OCI-LY1 (cell line): ENCODE measurements around the gene PRDM13.
"Not testable (repeated sequence)": the region's sequence is repeated elsewhere in the genome, so short reads cannot be mapped to it uniquely, and the experiment has no call there.

Experiments
- H2AFZ ChIP-seq: fragments of 200-600 bp; sonication (generic), shearing (Covaris generic); 2 replicates; pipeline ENCODE4 v1.6.0; 2014; ENCODE audit warnings: antibody characterized with exemption, mild to moderate bottlenecking, low read length
- H3F3A ChIP-seq: fragments of 200-600 bp; sonication (generic), shearing (Covaris generic); 2 replicates; pipeline ENCODE4 v1.6.0; 2014; ENCODE audit warnings: mild to moderate bottlenecking, antibody characterized with exemption, low read length, moderate library complexity; ENCODE audit not compliant: insufficient read depth
- H3K27ac ChIP-seq: fragments of 200-600 bp; sonication (generic); 2 replicates; pipeline ENCODE4 v1.5.1; 2014; ENCODE audit warnings: low read length, mixed run types, mild to moderate bottlenecking, low read depth; ENCODE audit not compliant: poor library complexity, severe bottlenecking
- H3K27me3 ChIP-seq: fragments of 200-600 bp; sonication (generic); 2 replicates; pipeline ENCODE4 v1.6.0; 2014; ENCODE audit warnings: antibody characterized with exemption, mild to moderate bottlenecking, low read length, moderate library complexity; ENCODE audit not compliant: insufficient read depth
- H3K36me3 ChIP-seq: fragments of 200-600 bp; sonication (generic); 2 replicates; pipeline ENCODE4 v1.6.1; 2014; ENCODE audit warnings: mild to moderate bottlenecking, antibody characterized with exemption, low read length, moderate library complexity, mixed read lengths; ENCODE audit not compliant: insufficient read depth
- H3K4me1 ChIP-seq: fragments of 200-600 bp; sonication (generic); 2 replicates; pipeline ENCODE4 v1.5.1; 2014; ENCODE audit warnings: mild to moderate bottlenecking, low read length, moderate library complexity; ENCODE audit not compliant: insufficient read depth, severe bottlenecking
- H3K4me2 ChIP-seq: fragments of 200-600 bp; sonication (generic), shearing (Covaris generic); 2 replicates; pipeline ENCODE4 v1.6.1; 2014; ENCODE audit warnings: low read length
- H3K4me3 ChIP-seq: fragments of 200-600 bp; sonication (generic); 2 replicates; pipeline ENCODE4 v1.5.1; 2014; ENCODE audit warnings: low read length, low read depth, mild to moderate bottlenecking, mixed read lengths; ENCODE audit not compliant: poor library complexity, severe bottlenecking
- H3K79me2 ChIP-seq: fragments of 200-600 bp; shearing (Covaris generic); 2 replicates; pipeline ENCODE4 v1.6.1; 2016; ENCODE audit warnings: mixed run types, low read length, mixed read lengths; ENCODE audit not compliant: insufficient read depth
- H3K9ac ChIP-seq: fragments of 200-600 bp; sonication (generic), shearing (Covaris generic); 2 replicates; pipeline ENCODE4 v1.6.1; 2014; ENCODE audit warnings: mild to moderate bottlenecking, low read length, mixed read lengths
- H3K9me2 ChIP-seq: fragments of 200-600 bp; sonication (generic), shearing (Covaris generic); 2 replicates; pipeline ENCODE4 v1.6.1; 2014; ENCODE audit warnings: low read depth, mild to moderate bottlenecking, low read length, mixed read lengths
- H3K9me3 ChIP-seq: fragments of 200-600 bp; shearing (Covaris generic); 2 replicates; pipeline ENCODE4 v1.6.1; 2014; ENCODE audit warnings: low read length, mixed read lengths
- H4K20me1 ChIP-seq: fragments of 200-600 bp; sonication (generic), shearing (Covaris generic); 2 replicates; pipeline ENCODE4 v1.6.0; 2016; ENCODE audit warnings: mild to moderate bottlenecking, low read length; ENCODE audit not compliant: insufficient read depth
- CTCF ChIP-seq: fragments of 200-600 bp; sonication (generic), shearing (Covaris generic); IDR thresholded peaks from 2 replicates; pipeline ENCODE4 v1.5.1; 2017; ENCODE audit warnings: mild to moderate bottlenecking, antibody characterized with exemption, low read length, moderate library complexity, mixed read lengths
- EZH2 ChIP-seq: fragments of 200-600 bp; sonication (generic), shearing (Covaris generic); IDR thresholded peaks from 2 replicates; pipeline ENCODE4 v1.8.0; 2017; ENCODE audit warnings: borderline replicate concordance, mixed run types, mild to moderate bottlenecking, antibody characterized with exemption, low read length, moderate library complexity, mixed read lengths

Gene PRDM13

GRCh38 chr6:99590728-99591672 is 15.6 kb upstream of the PRDM13 start:
- no peak overlapping the region for H3K4me2 ChIP-seq
- H3F3A ChIP-seq, result no peaks in the 10 kb centered on the region
- no peak overlapping the region for H3K4me3 ChIP-seq
- no peak overlapping the region for H3K9ac ChIP-seq
- no peak overlapping the region for H2AFZ ChIP-seq
- H3K36me3 ChIP-seq, result no peaks in the 10 kb centered on the region
- TF ChIP-seq CTCF, result no peak
- TF ChIP-seq EZH2, result no peak
- no peaks in the 10 kb centered on the region for H3K4me1 ChIP-seq
- H3K9me3 ChIP-seq, result no peaks in the 10 kb centered on the region
- no peaks in the 10 kb centered on the region for H3K79me2 ChIP-seq
- no peak overlapping the region for H3K27ac ChIP-seq
- no peaks in the 10 kb centered on the region for H4K20me1 ChIP-seq
- H3K9me2 ChIP-seq, result no peaks in the 10 kb centered on the region
- H3K27me3 ChIP-seq, result peaks cover 5% of the 10 kb centered on the region; the same call in 1 of the 2 replicates

DNA sequence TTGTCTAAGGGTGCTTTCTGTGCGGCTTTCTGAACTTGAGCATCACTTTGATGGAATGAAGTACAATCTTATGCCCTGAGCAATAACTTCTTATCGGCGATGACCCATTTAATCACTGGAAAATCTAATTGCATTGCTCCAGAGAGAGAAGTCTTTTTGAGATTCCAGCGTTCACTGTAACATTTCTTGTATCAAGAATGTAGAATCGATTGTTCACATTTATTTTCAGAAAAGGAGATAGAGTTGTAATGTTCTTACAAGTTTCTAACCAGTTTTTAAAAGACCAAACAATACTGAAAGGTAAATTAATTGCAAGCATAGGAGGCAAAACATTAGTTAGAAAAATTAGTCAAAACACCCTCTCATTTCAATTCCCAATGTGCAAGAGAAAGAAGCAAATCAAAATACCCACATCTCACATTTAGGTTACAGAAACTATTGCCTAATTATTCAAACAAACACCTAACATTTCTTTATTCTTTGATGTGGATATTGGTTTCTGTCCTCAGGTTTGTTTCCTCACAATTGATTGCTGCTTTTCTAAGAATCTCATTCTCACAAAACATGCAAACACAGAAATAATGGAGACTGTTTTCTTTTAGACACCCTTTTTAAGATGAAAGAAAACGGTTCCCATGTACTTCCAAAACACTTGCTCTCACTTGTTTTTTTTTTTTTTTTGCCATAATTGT is 14.8 kb upstream of the PRDM13 start:
- Histone ChIP-seq H3K27me3 (peaks cover 9% of the 10 kb centered on the region; the same call in 1 of the 2 replicates), H3K9ac (no peak overlapping the region), H4K20me1 (no peaks in the 10 kb centered on the region), H3F3A (no peaks in the 10 kb centered on the region), H3K36me3 (no peaks in the 10 kb centered on the region), H2AFZ (no peak overlapping the region), H3K4me1 (no peaks in the 10 kb centered on the region), H3K79me2 (no peaks in the 10 kb centered on the region), H3K9me2 (no peaks in the 10 kb centered on the region), H3K4me3 (no peak overlapping the region), H3K9me3 (no peaks in the 10 kb centered on the region), H3K4me2 (no peak overlapping the region), H3K27ac (no peak overlapping the region)
- no peak for TF ChIP-seq CTCF
- no peak for TF ChIP-seq EZH2

DNA sequence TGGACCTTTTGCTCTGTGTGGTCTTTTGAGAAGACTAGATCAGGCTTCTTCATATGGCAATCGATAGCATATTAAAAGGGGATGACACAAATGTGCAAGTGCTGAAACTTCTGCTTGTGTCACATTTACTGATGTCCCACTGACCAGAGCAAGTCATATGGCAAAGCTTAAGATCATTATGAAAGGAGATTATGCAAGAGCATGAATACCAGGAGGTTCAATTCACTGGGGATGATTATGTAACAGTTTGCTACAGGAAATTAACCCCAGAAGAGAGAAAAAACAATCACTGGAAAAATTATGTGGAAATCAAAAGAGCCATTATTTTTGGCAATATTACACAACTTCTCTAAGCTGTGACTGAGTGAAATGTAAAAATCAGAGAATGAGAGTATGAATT is 13.7 kb upstream of the PRDM13 start:
- Histone ChIP-seq H3K9me3 (no peaks in the 10 kb centered on the region), H3K27me3 (peaks cover 7% of the 10 kb centered on the region; the same call in 1 of the 2 replicates), H3K9ac (no peak overlapping the region), H4K20me1 (no peaks in the 10 kb centered on the region), H3K4me3 (no peak overlapping the region), H3K27ac (no peak overlapping the region), H2AFZ (no peak overlapping the region), H3K9me2 (no peaks in the 10 kb centered on the region), H3K4me2 (no peak overlapping the region), H3F3A (no peaks in the 10 kb centered on the region), H3K79me2 (no peaks in the 10 kb centered on the region), H3K36me3 (no peaks in the 10 kb centered on the region), H3K4me1 (no peaks in the 10 kb centered on the region)
- TF ChIP-seq CTCF (no peak), EZH2 (no peak)

DNA sequence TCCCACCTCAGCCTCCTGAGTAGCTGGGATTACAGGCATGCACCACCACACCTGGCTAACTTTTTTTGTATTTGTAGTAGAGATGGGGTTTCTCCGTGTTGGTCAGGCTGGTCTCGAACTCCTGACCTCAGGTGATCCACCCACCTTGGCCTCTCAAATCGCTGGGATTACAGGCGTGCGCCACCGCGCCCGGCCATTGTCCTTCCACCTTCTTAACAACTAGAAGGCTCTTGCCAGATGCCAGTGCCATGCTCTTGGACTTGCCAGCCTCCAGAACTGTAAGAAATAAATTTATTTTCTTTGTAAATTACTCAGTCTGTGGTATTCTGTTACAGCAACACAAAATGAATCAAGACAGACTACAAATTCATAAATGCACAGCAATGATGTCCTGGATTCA is 11.9 kb upstream of the PRDM13 start:
- not testable (repeated sequence) for H2AFZ ChIP-seq, H3K9me3 ChIP-seq, H3F3A ChIP-seq, H3K27ac ChIP-seq, H3K79me2 ChIP-seq, H3K36me3 ChIP-seq, H3K27me3 ChIP-seq, H4K20me1 ChIP-seq, H3K9me2 ChIP-seq, H3K4me1 ChIP-seq, H3K4me2 ChIP-seq, H3K4me3 ChIP-seq, H3K9ac ChIP-seq
